K562 (cell line): ENCODE results near the gene SIGLEC5. TPM values are rescaled to one million over a fixed set of nuclear protein-coding genes. Genes with fewer than 3 reads are reported as not detected.
A peak's percentile ranks its signal among the peaks of the same experiment; 100 is the strongest.

Experiments used
- GABPB1 ChIP-seq: sonication (generic); formaldehyde crosslinking; IDR thresholded peaks from 2 replicates; pipeline ENCODE4 v1.8.0; 2022; ENCODE audit warnings: mild to moderate bottlenecking, missing genetic modification reagents
- GTF2B ChIP-seq: IDR thresholded peaks from 2 replicates; pipeline ENCODE4 v1.6.1; 2011; ENCODE audit not compliant: insufficient read length; ENCODE audit errors: extremely low read depth
- KLF10 ChIP-seq: fragments of 250-450 bp; sonication (Bioruptor Pico); IDR thresholded peaks from 2 replicates; pipeline ENCODE4 v1.6.1; 2021; ENCODE audit warnings: matching md5 sums
- PRPF4 ChIP-seq: fragments of 200-400 bp; formaldehyde crosslinking; IDR thresholded peaks from one replicate; pipeline ENCODE4 v1.6.1; 2017; ENCODE audit warnings: low read length, low read depth, mild to moderate bottlenecking; ENCODE audit not compliant: insufficient read depth, poor library complexity, severe bottlenecking
- ZBTB5 ChIP-seq: fragments of 450-650 bp; IDR thresholded peaks from 2 replicates; pipeline ENCODE4 v1.6.1; 2017; ENCODE audit warnings: antibody characterized with exemption
- ZNF584 ChIP-seq: fragments of 200-800 bp; sonication (Bioruptor generic); IDR thresholded peaks from 2 replicates; pipeline ENCODE4 v1.6.1; 2016; ENCODE audit warnings: low read depth, mild to moderate bottlenecking, missing genetic modification characterization, missing compliant biosample characterization
- ZNF589 ChIP-seq: fragments of 200-800 bp; sonication (Bioruptor generic); IDR thresholded peaks from 2 replicates; pipeline ENCODE4 v1.6.1; 2016; ENCODE audit warnings: low read depth, missing genetic modification characterization, missing compliant biosample characterization
- ZNF76 ChIP-seq: fragments of 250-450 bp; sonication (Bioruptor Pico); IDR thresholded peaks from 2 replicates; pipeline ENCODE4 v1.4.0; 2020; ENCODE audit warnings: mild to moderate bottlenecking, moderate library complexity, borderline replicate concordance
- polyA plus RNA-seq, 8 experiments: library from polyadenylated mRNA; depleted of rRNA in 4 of 8; stranded (reverse) in 5 of 8; unstranded in 3 of 8; fragments of >200 nt; fragmentation: Nextera tagmentation in 2 of 8; fragmentation: Illumina TruSeq in 1 of 8; extraction: Ambion mirVana in 2 of 8; extraction: Trizol in 1 of 8; gene quantifications; 2 replicates each; pipeline versions ENCODE4 v1.2.1 to v1.2.3, GENCODE V29; 2011 to 2014; ENCODE audit warnings: inconsistent platforms in 1 of 8, missing spikeins in 1 of 8
- total RNA-seq, 7 experiments: library from RNA; depleted of rRNA in 6 of 7; stranded (reverse); fragments of >200 nt in 6 of 7; fragmentation: Illumina TruSeq in 2 of 7; extraction: Trizol in 2 of 7; gene quantifications; 2 replicates each; pipeline versions ENCODE4 v1.2.1 to v1.2.3, GENCODE V29; 2011 to 2021; ENCODE audit warnings: low replicate concordance in 1 of 7
- TF ChIP-seq, protein P1 (sequence below), 2 experiments: fragments of 450-650 bp; IDR thresholded peaks; 2 replicates each; pipeline ENCODE4 v1.6.1; 2016; ENCODE audit warnings: mild to moderate bottlenecking in 2 of 2, borderline replicate concordance in 1 of 2, low read depth in 1 of 2, moderate library complexity in 1 of 2

SIGLEC5 gene
- total and polyA plus RNA-seq, 9 of the 15 experiments (the other 6 are each of a cell fraction or from before 2014, with no cell fraction given): 0.14 TPM; not detected in 8

- TF ChIP-seq, protein P1, sequence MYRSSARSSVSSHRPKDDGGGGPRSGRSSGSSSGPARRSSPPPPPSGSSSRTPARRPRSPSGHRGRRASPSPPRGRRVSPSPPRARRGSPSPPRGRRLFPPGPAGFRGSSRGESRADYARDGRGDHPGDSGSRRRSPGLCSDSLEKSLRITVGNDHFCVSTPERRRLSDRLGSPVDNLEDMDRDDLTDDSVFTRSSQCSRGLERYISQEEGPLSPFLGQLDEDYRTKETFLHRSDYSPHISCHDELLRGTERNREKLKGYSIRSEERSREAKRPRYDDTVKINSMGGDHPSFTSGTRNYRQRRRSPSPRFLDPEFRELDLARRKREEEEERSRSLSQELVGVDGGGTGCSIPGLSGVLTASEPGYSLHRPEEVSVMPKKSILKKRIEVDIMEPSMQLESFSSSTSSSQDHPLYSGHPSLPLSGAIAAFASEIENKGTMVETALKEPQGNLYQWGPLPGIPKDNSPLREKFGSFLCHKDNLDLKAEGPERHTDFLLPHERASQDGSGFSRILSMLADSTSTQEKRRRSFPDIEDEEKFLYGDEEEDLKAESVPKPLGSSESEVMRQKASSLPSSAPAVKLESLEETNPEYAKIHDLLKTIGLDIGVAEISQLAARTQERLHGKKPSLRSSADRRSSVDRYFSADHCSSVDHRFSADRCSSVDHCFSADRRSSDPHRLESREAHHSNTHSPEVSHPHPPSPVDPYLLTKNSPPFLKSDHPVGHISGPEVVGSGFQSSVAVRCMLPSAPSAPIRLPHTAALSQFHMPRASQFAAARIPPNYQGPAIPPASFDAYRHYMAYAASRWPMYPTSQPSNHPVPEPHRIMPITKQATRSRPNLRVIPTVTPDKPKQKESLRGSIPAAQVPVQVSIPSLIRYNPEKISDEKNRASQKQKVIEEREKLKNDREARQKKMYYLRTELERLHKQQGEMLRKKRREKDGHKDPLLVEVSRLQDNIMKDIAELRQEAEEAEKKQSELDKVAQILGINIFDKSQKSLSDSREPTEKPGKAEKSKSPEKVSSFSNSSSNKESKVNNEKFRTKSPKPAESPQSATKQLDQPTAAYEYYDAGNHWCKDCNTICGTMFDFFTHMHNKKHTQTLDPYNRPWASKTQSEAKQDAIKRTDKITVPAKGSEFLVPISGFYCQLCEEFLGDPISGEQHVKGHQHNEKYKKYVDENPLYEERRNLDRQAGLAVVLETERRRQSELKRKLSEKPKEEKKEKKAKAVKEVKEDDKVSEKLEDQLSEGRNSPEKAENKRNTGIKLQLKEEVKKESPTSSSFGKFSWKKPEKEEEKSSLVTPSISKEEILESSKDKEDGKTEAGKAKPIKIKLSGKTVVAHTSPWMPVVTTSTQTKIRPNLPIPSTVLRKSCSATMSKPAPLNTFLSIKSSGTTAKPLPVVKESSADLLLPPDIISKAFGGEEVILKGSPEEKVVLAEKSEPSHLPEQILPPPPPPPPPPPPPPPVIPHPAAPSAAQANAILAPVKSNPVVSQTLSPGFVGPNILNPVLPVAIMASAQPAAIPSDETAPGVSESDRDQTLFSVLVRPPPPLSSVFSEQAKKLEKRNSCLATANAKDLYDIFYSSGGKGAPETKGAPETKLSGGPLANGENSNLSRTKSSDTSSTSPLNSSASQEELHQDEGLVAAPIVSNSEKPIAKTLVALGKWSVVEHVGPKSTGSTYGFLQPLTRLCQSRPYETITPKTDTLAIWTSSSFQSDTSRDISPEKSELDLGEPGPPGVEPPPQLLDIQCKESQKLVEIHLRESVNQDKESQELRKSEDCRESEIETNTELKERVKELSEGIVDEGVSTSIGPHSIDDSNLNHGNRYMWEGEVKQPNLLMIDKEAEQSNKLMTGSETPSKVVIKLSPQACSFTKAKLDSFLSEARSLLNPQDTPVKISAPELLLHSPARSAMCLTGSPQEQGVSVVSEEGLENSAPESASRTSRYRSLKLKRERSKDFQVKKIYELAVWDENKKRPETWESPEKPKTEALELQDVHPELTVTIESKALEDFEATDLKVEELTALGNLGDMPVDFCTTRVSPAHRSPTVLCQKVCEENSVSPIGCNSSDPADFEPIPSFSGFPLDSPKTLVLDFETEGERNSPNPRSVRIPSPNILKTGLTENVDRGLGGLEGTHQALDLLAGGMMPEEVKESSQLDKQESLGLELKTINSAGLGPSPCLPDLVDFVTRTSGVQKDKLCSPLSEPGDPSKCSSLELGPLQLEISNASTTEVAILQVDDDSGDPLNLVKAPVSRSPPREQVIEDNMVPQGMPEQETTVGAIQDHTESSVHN (IDR thresholded peaks at IDR 0.05; ENCODE audit: borderline replicate concordance in 1 of 2, low read depth in 1 of 2): no peak
- TF ChIP-seq GTF2B: no peak
- no peak for TF ChIP-seq ZBTB5
- TF ChIP-seq ZNF584 (CRISPR knock-in tag): peak; percentile 74; the same call in 1 of the 2 replicates
- peak; percentile 93 for TF ChIP-seq GABPB1
- TF ChIP-seq ZNF76 (CRISPR knock-in tag): no peak
- peak; percentile 66; the same call in 1 of the 2 replicates for TF ChIP-seq ZNF589 (CRISPR knock-in tag)
- TF ChIP-seq KLF10 (CRISPR knock-in tag): no peak
- TF ChIP-seq PRPF4: no peak
Observed at GRCh38 chr19:51570962-51571575, 59.1 kb downstream of the SIGLEC5 start, which contains the start of gene ZNF175 (continued).
